ENCODE data around the gene SRPK2. TPM values are rescaled to one million over a fixed set of nuclear protein-coding genes. Genes with fewer than 3 reads are reported as not detected.

SRPK2 gene
- total RNA-seq, 5 donors from 2014 or later (not counting 1 experiment from before 2014, with no cell fraction given): 41.6 to 71.4 (median 46.9) TPM

GRCh38 chr7:105204953-105205352 lies 183.8 kb downstream of the SRPK2 start:
- 100% methylated on average over 1 of the region's 2 CpGs for WGBS (ENCODE audit: insufficient coverage)
- no peak overlapping the region for H3K4me3 Mint-ChIP-seq

GRCh38 chr7:105204520-105204919 lies 184.2 kb downstream of the SRPK2 start:
- WGBS (ENCODE audit: insufficient coverage): 96% methylated on average over 4 of the region's 9 CpGs
- H3K4me3 Mint-ChIP-seq: no peak overlapping the region
- no peaks in the 10 kb centered on the region for H3K9me3 Mint-ChIP-seq
- peaks cover 45% of the 10 kb centered on the region for H3K36me3 Mint-ChIP-seq
- ChIA-PET CTCF (no interaction called here), POLR2A (no interaction called here)
- ATAC-seq (replicated peaks in 1 of 4) (no peak), DNase-seq (no peak)
- Histone ChIP-seq H3K36me3 (ENCODE audit: control insufficient read depth in 2 of 2, extremely low read depth in 1 of 2, insufficient read depth in 1 of 2, low read length in 1 of 2) (peaks cover 0 to 28% of the 10 kb centered on the region in 2 donors), H3K4me3 (ENCODE audit: control insufficient read depth in 1 of 2, extremely low read depth in 1 of 2, low read length in 1 of 2) (no peak overlapping the region), H3K27me3 (replicated peaks in 1 of 2; ENCODE audit: control insufficient read depth in 2 of 2, extremely low read depth in 1 of 2, insufficient read depth in 2 of 2, low read length in 1 of 2) (no peaks in the 10 kb centered on the region), H3K4me1 (ENCODE audit: control insufficient read depth in 1 of 2, extremely low read depth in 1 of 2, insufficient read depth in 2 of 2, low read length in 2 of 2) (peaks cover 12 to 19% of the 10 kb centered on the region in 2 experiments), H3K9me3 (no peaks in the 10 kb centered on the region), H3K27ac (ENCODE audit: low read length) (no peak overlapping the region)
- H3K27me3 Mint-ChIP-seq: no peaks in the 10 kb centered on the region
- H3K27ac Mint-ChIP-seq: no peak overlapping the region
- peaks cover 41 to 51% (median 51%) of the 10 kb centered on the region in 3 donors for H3K4me1 Mint-ChIP-seq

More at GRCh38 chr7:105204953-105205352, 183.8 kb downstream of the SRPK2 start:
- CTCF ChIA-PET: interaction anchor here in 1 of 2 donors (0.7 kb wide), 1 partner anchor 22 kb away, joined by 4 read pairs; no protein-coding TSS in a partner anchor
- H3K36me3 Mint-ChIP-seq: peaks cover 44% of the 10 kb centered on the region
- peaks cover 15 to 19% of the 10 kb centered on the region in 2 experiments for H3K4me1 ChIP-seq (ENCODE audit: control insufficient read depth in 1 of 2, extremely low read depth in 1 of 2, insufficient read depth in 2 of 2, low read length in 2 of 2)
- H3K4me3 ChIP-seq (ENCODE audit: control insufficient read depth in 1 of 2, extremely low read depth in 1 of 2, low read length in 1 of 2): no peak overlapping the region
- H3K27ac Mint-ChIP-seq: no peak overlapping the region
- no peak overlapping the region for H3K27ac ChIP-seq (ENCODE audit: low read length)
- no peak for ATAC-seq (replicated peaks in 1 of 4)
- peaks cover 0 to 28% of the 10 kb centered on the region in 2 donors for H3K36me3 ChIP-seq (ENCODE audit: control insufficient read depth in 2 of 2, extremely low read depth in 1 of 2, insufficient read depth in 1 of 2, low read length in 1 of 2)
- no peaks in the 10 kb centered on the region for H3K9me3 Mint-ChIP-seq
- POLR2A ChIA-PET: no interaction called here
- H3K27me3 Mint-ChIP-seq: no peaks in the 10 kb centered on the region
- no peak for DNase-seq
- H3K27me3 ChIP-seq (replicated peaks in 1 of 2; ENCODE audit: control insufficient read depth in 2 of 2, extremely low read depth in 1 of 2, insufficient read depth in 2 of 2, low read length in 1 of 2): no peaks in the 10 kb centered on the region
- peaks cover 45 to 54% (median 54%) of the 10 kb centered on the region in 3 donors for H3K4me1 Mint-ChIP-seq
- no peaks in the 10 kb centered on the region for H3K9me3 ChIP-seq

GRCh38 chr7:105202616-105203015 lies 186.1 kb downstream of the SRPK2 start:
- no peak for ATAC-seq (replicated peaks in 1 of 4)
- no peaks in the 10 kb centered on the region for H3K27me3 ChIP-seq (replicated peaks in 1 of 2; ENCODE audit: control insufficient read depth in 2 of 2, extremely low read depth in 1 of 2, insufficient read depth in 2 of 2, low read length in 1 of 2)
- ChIA-PET POLR2A (interaction anchor here in 1 of 2 donors (0.6 kb wide), 1 partner anchor 195 kb away, joined by 5 read pairs; no protein-coding TSS in a partner anchor), CTCF (interaction anchor here in 1 of 2 donors (0.6 to 0.8 kb wide), 2 partner anchors 11 to 55 kb away, joined by 3 read pairs; no protein-coding TSS in a partner anchor)
- peaks cover 39 to 46% (median 45%) of the 10 kb centered on the region in 3 donors for H3K4me1 Mint-ChIP-seq
- no peak overlapping the region for H3K27ac ChIP-seq (ENCODE audit: low read length)
- no peaks in the 10 kb centered on the region for H3K9me3 Mint-ChIP-seq
- H3K36me3 Mint-ChIP-seq: peaks cover 46% of the 10 kb centered on the region
- peaks cover 11 to 14% of the 10 kb centered on the region in 2 experiments for H3K4me1 ChIP-seq (ENCODE audit: control insufficient read depth in 1 of 2, extremely low read depth in 1 of 2, insufficient read depth in 2 of 2, low read length in 2 of 2)
- no peaks in the 10 kb centered on the region for H3K27me3 Mint-ChIP-seq
- no peak overlapping the region for H3K4me3 ChIP-seq (ENCODE audit: control insufficient read depth in 1 of 2, extremely low read depth in 1 of 2, low read length in 1 of 2)
- no peak overlapping the region for H3K4me3 Mint-ChIP-seq
- 100% methylated on average over 2 of the region's 3 CpGs for WGBS (ENCODE audit: insufficient coverage)
- H3K27ac Mint-ChIP-seq: no peak overlapping the region
- DNase-seq: no peak
- peaks cover 0 to 30% of the 10 kb centered on the region in 2 donors for H3K36me3 ChIP-seq (ENCODE audit: control insufficient read depth in 2 of 2, extremely low read depth in 1 of 2, insufficient read depth in 1 of 2, low read length in 1 of 2)
- no peaks in the 10 kb centered on the region for H3K9me3 ChIP-seq

- H3K27me3 Mint-ChIP-seq: no peaks in the 10 kb centered on the region
- no peak overlapping the region for H3K27ac Mint-ChIP-seq
- CTCF ChIA-PET: interaction anchor here (0.6 kb wide), 5 partner anchors 53 to 256 kb away, joined by 3 to 5 read pairs (median 4); no protein-coding TSS in a partner anchor
These were observed 189.3 kb downstream of the SRPK2 start for GRCh38 chr7:105199386-105199785.

GRCh38 chr7:105198223-105198622 lies 190.5 kb downstream of the SRPK2 start:
- Mint-ChIP-seq H3K27me3 (no peaks in the 10 kb centered on the region), H3K4me1 (peaks cover 22 to 34% (median 31%) of the 10 kb centered on the region in 3 donors), H3K4me3 (no peak overlapping the region), H3K36me3 (peaks cover 57% of the 10 kb centered on the region), H3K9me3 (no peaks in the 10 kb centered on the region), H3K27ac (no peak overlapping the region)
- ChIA-PET CTCF (no interaction called here), POLR2A (no interaction called here)
- WGBS (ENCODE audit: insufficient coverage): no CpG with 5 or more reads among the region's 2 CpGs
- no peak for DNase-seq
- H3K9me3 ChIP-seq: no peaks in the 10 kb centered on the region
- H3K4me1 ChIP-seq (ENCODE audit: control insufficient read depth in 1 of 2, extremely low read depth in 1 of 2, insufficient read depth in 2 of 2, low read length in 2 of 2): no peaks in the 10 kb centered on the region
- no peak overlapping the region for H3K27ac ChIP-seq (ENCODE audit: low read length)
- ATAC-seq (replicated peaks in 1 of 4): no peak
- no peaks in the 10 kb centered on the region for H3K27me3 ChIP-seq (replicated peaks in 1 of 2; ENCODE audit: control insufficient read depth in 2 of 2, extremely low read depth in 1 of 2, insufficient read depth in 2 of 2, low read length in 1 of 2)
- peaks cover 3 to 33% of the 10 kb centered on the region in 2 donors for H3K36me3 ChIP-seq (ENCODE audit: control insufficient read depth in 2 of 2, extremely low read depth in 1 of 2, insufficient read depth in 1 of 2, low read length in 1 of 2)
- no peak overlapping the region for H3K4me3 ChIP-seq (ENCODE audit: control insufficient read depth in 1 of 2, extremely low read depth in 1 of 2, low read length in 1 of 2)

More at GRCh38 chr7:105199386-105199785, 189.3 kb downstream of the SRPK2 start:
- no peak for ATAC-seq (replicated peaks in 1 of 4)
- Histone ChIP-seq H3K9me3 (no peaks in the 10 kb centered on the region), H3K27me3 (replicated peaks in 1 of 2; ENCODE audit: control insufficient read depth in 2 of 2, extremely low read depth in 1 of 2, insufficient read depth in 2 of 2, low read length in 1 of 2) (no peaks in the 10 kb centered on the region), H3K36me3 (ENCODE audit: control insufficient read depth in 2 of 2, extremely low read depth in 1 of 2, insufficient read depth in 1 of 2, low read length in 1 of 2) (peaks cover 3 to 30% of the 10 kb centered on the region in 2 donors), H3K27ac (ENCODE audit: low read length) (no peak overlapping the region), H3K4me3 (ENCODE audit: control insufficient read depth in 1 of 2, extremely low read depth in 1 of 2, low read length in 1 of 2) (no peak overlapping the region), H3K4me1 (ENCODE audit: control insufficient read depth in 1 of 2, extremely low read depth in 1 of 2, insufficient read depth in 2 of 2, low read length in 2 of 2) (no peaks in the 10 kb centered on the region)
- DNase-seq: no peak
- H3K4me3 Mint-ChIP-seq: no peak overlapping the region
- H3K4me1 Mint-ChIP-seq: peaks cover 25 to 32% (median 28%) of the 10 kb centered on the region in 3 donors
- POLR2A ChIA-PET: no interaction called here
- no peaks in the 10 kb centered on the region for H3K9me3 Mint-ChIP-seq
- WGBS (ENCODE audit: insufficient coverage): no CpG with 5 or more reads among the region's 1 CpG
- H3K36me3 Mint-ChIP-seq: peaks cover 56% of the 10 kb centered on the region

GRCh38 chr7:105196473-105196872 lies 192.2 kb downstream of the SRPK2 start:
- Mint-ChIP-seq H3K27me3 (no peaks in the 10 kb centered on the region), H3K27ac (no peak overlapping the region), H3K36me3 (peaks cover 46% of the 10 kb centered on the region), H3K4me1 (peaks cover 22 to 40% (median 34%) of the 10 kb centered on the region in 3 donors), H3K9me3 (no peaks in the 10 kb centered on the region), H3K4me3 (no peak overlapping the region)
- DNase-seq: no peak
- no peaks in the 10 kb centered on the region for H3K9me3 ChIP-seq
- H3K36me3 ChIP-seq (ENCODE audit: control insufficient read depth in 2 of 2, extremely low read depth in 1 of 2, insufficient read depth in 1 of 2, low read length in 1 of 2): peaks cover 3 to 22% of the 10 kb centered on the region in 2 donors
- no peak for ATAC-seq (replicated peaks in 1 of 4)
- no peaks in the 10 kb centered on the region for H3K27me3 ChIP-seq (replicated peaks in 1 of 2; ENCODE audit: control insufficient read depth in 2 of 2, extremely low read depth in 1 of 2, insufficient read depth in 2 of 2, low read length in 1 of 2)
- no peaks in the 10 kb centered on the region for H3K4me1 ChIP-seq (ENCODE audit: control insufficient read depth in 1 of 2, extremely low read depth in 1 of 2, insufficient read depth in 2 of 2, low read length in 2 of 2)
- ChIA-PET POLR2A (no interaction called here), CTCF (no interaction called here)
- H3K4me3 ChIP-seq (ENCODE audit: control insufficient read depth in 1 of 2, extremely low read depth in 1 of 2, low read length in 1 of 2): no peak overlapping the region
- no peak overlapping the region for H3K27ac ChIP-seq (ENCODE audit: low read length)
- no CpG with 5 or more reads among the region's 7 CpGs for WGBS (ENCODE audit: insufficient coverage)
